Stimulated activated memory B cell treated with anti-CD40 and anti-IgM and Interleukin-4, amounts not matched to agents 10 μg/mL and 1 μg/mL and 100 μg/mL, for 72 hours (primary cell): Measurements from ENCODE around the gene ALOX5.
"Not testable (repeated sequence)": the region's sequence is repeated elsewhere in the genome, so short reads cannot be mapped to it uniquely, and the experiment has no call there.

Source experiments
- ATAC-seq: fragments of 150-1000 bp; cut with Tn5 transposase; 2 replicates; pipeline ENCODE4 v1.10.0; 2021
- H3K27ac Mint-ChIP-seq: one replicate; pipeline ENCODE4 v1.8.0; 2022; ENCODE audit warnings: mild to moderate bottlenecking, mixed read lengths
- H3K27me3 Mint-ChIP-seq: one replicate; pipeline ENCODE4 v1.8.0; 2022; ENCODE audit warnings: mixed read lengths
- H3K36me3 Mint-ChIP-seq: one replicate; pipeline ENCODE4 v1.8.0; 2022; ENCODE audit warnings: mixed read lengths
- H3K4me1 Mint-ChIP-seq: one replicate; pipeline ENCODE4 v1.8.0; 2022; ENCODE audit warnings: mixed read lengths
- H3K4me3 Mint-ChIP-seq: one replicate; pipeline ENCODE4 v1.8.0; 2022; ENCODE audit warnings: mild to moderate bottlenecking, moderate library complexity, mixed read lengths
- H3K9me3 Mint-ChIP-seq: one replicate; pipeline ENCODE4 v1.8.0; 2022; ENCODE audit warnings: mixed read lengths

Gene ALOX5

DNA sequence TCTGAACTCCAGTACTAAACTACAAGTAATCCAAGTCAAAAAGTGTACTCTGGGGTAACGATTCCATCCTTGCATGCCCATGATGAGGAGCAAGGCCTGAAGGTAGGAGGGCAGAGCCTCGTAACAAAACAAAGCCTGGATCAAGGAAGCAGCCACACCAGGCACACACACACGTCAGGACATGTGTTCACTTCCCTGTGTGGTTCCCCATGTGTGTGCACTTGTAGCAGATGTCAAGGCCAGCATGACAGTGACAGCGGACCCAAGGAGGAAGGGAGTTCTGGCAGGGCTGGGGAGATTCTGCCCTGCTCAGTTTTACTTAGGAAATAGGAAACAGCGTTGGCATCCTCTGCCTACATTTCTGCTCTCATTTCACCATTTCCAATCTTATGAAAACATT, 92.8 kb downstream of the ALOX5 start:
- Mint-ChIP-seq H3K27me3 (no peaks in the 10 kb centered on the region), H3K36me3 (peaks cover 16% of the 10 kb centered on the region), H3K9me3 (no peaks in the 10 kb centered on the region), H3K27ac (peak overlapping the region; percentile 93), H3K4me3 (no peak overlapping the region), H3K4me1 (peaks cover 84% of the 10 kb centered on the region)
- no peak for ATAC-seq

DNA sequence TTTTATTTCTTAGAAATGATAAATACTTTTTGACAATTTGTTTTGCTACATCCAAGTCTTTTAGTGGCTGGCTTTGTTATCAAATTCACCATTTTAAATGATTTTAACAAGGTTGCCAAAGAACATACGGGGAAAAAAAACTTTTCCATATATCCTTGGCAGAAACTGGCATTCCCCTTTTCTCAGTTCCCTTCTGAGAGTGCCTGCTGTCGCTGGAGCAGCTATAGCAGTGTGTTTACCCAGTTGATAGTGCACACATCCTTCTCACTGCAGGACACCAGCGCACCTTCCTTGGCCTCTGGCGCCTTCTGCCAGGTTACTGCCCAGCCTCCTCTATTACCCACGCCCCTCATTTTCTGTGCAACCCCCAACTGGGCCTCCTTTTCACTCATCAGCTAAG, 94.1 kb downstream of the ALOX5 start:
- Mint-ChIP-seq H3K9me3 (no peaks in the 10 kb centered on the region), H3K27me3 (no peaks in the 10 kb centered on the region), H3K4me3 (no peak overlapping the region), H3K27ac (peak overlapping the region; percentile 93), H3K36me3 (peaks cover 12% of the 10 kb centered on the region), H3K4me1 (peaks cover 77% of the 10 kb centered on the region)
- no peak for ATAC-seq

DNA sequence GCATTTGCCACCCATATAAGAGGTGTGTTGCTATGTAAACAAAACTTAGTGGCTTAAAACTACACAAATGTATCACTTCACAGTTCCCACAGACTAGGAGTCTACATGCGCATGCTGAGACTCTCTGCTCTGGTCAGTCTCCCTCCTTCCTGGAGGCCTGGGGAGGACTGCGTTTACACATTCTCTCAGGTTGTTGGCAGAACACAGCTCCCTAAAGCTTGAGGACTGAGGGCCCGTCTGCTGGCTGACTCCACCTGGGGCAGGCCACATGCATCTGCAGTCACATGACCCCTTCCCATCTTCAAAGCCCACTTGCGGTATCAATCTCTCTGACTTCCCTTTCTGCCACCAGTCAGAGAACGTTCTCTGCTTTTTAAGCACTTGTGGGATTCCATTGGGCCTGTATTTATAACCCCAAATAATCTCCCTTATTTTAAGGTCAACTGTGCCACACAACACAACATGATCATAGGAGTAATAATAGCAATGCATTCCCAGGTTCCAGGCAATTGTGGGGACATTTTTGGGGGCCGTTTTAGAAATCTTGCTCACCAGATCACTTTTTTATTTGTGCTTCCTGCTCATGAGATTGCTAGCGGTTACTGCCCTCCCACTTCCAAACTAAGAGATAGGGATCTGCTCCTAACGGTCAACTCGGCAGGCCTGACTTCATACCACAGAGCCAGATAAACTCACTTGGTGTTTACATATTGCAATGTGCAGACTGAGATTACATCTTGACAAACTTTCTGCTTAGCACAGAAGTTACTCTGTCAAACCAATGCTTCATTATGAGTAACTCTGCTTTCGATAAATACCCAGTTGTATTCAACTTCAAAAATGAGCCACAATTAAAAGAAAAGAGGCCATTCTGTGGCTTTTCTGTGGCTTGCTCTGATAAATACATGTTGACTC, 96.3 kb downstream of the ALOX5 start:
- Mint-ChIP-seq H3K4me1 (peaks cover 67% of the 10 kb centered on the region), H3K4me3 (peak overlapping the region; percentile 18), H3K9me3 (peaks cover 2% of the 10 kb centered on the region), H3K27me3 (no peaks in the 10 kb centered on the region), H3K36me3 (peaks cover 22% of the 10 kb centered on the region), H3K27ac (peak overlapping the region; percentile 80)
- peak; percentile 88 for ATAC-seq

DNA sequence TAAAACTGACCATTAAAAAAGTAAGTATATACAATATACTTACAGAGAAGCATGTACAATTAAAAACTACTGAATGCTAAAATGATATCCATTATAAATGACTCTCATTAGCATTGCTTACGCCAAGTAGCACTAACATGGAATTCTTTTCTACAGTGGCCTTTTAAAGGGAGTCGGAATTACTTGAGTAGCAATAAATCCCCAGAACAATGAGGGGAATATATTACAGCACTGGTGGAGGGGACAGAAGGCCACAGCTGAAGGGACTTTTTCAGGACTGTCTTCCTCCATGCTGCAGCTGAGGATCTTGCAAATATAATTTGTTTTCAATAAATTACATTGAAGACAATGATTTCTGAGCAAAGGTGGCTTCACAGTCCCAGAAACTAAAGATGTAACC, 97.0 kb downstream of the ALOX5 start:
- peaks cover 6% of the 10 kb centered on the region for H3K9me3 Mint-ChIP-seq
- no peak overlapping the region for H3K4me3 Mint-ChIP-seq
- no peak for ATAC-seq

GRCh38 chr10:45471531-45472310, 97.7 kb downstream of the ALOX5 start:
- peak overlapping the region; percentile 16 for H3K27ac Mint-ChIP-seq
- peaks cover 34% of the 10 kb centered on the region for H3K36me3 Mint-ChIP-seq
- peaks cover 53% of the 10 kb centered on the region for H3K4me1 Mint-ChIP-seq
- no peaks in the 10 kb centered on the region for H3K27me3 Mint-ChIP-seq
- H3K9me3 Mint-ChIP-seq, result peaks cover 6% of the 10 kb centered on the region
- ATAC-seq, result no peak
- no peak overlapping the region for H3K4me3 Mint-ChIP-seq

More for the DNA sequence above, 97.0 kb downstream of the ALOX5 start:
- no peaks in the 10 kb centered on the region for H3K27me3 Mint-ChIP-seq
- peaks cover 60% of the 10 kb centered on the region for H3K4me1 Mint-ChIP-seq
- H3K27ac Mint-ChIP-seq, result peak overlapping the region; percentile 80
- H3K36me3 Mint-ChIP-seq, result peaks cover 29% of the 10 kb centered on the region

DNA sequence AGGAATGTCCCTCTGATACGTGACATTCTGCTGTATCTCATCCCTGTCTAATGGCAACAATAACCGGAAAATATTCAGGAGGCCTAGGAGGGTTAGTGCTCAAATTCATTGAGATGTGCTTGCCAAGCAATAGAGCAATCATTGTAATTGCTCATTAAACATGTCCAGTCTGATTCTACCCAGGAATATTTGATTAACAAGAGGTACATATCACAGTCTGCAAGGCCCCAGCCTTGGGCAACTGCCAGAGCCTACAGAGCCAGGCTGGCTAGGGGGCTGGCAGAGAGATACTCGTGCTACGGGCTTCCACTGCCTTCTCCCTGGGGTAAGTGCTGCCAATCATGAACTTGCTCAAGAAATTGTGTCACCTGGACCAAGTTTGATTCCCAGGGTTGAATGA, 99.1 kb downstream of the ALOX5 start:
- H3K4me3 Mint-ChIP-seq, result no peak overlapping the region
- no peak overlapping the region for H3K27ac Mint-ChIP-seq
- peaks cover 13% of the 10 kb centered on the region for H3K9me3 Mint-ChIP-seq
- H3K4me1 Mint-ChIP-seq, result peaks cover 41% of the 10 kb centered on the region
- no peak for ATAC-seq
- H3K36me3 Mint-ChIP-seq, result peaks cover 48% of the 10 kb centered on the region
- H3K27me3 Mint-ChIP-seq, result no peaks in the 10 kb centered on the region

GRCh38 chr10:45476559-45476958, 102.5 kb downstream of the ALOX5 start:
- no peaks in the 10 kb centered on the region for H3K27me3 Mint-ChIP-seq
- H3K9me3 Mint-ChIP-seq, result peaks cover 24% of the 10 kb centered on the region
- ATAC-seq, result no peak
- peaks cover 20% of the 10 kb centered on the region for H3K4me1 Mint-ChIP-seq
- peaks cover 72% of the 10 kb centered on the region for H3K36me3 Mint-ChIP-seq
- H3K27ac Mint-ChIP-seq, result no peak overlapping the region
- H3K4me3 Mint-ChIP-seq, result no peak overlapping the region

DNA sequence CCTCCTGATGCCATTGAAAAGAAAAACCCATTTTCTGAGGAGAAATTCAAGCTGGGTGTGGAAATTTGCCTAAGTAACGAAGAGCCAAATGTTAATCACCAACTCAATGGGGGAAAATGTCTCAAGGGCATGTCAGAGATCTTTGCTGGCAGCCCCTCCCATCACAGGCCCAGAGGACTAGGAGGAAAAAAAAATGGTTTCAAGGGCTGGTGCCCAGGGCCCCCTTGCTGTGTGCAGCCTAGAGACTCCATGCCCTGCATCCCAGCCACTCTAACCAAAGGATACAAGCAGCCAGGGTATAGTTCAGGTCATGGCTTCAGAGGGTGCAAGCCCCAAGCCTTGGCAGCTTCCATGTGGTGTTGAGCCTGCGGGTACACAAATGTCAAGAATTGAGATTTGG, 106.3 kb downstream of the ALOX5 start:
- H3K27ac Mint-ChIP-seq, result no peak overlapping the region
- peaks cover 25% of the 10 kb centered on the region for H3K9me3 Mint-ChIP-seq

DNA sequence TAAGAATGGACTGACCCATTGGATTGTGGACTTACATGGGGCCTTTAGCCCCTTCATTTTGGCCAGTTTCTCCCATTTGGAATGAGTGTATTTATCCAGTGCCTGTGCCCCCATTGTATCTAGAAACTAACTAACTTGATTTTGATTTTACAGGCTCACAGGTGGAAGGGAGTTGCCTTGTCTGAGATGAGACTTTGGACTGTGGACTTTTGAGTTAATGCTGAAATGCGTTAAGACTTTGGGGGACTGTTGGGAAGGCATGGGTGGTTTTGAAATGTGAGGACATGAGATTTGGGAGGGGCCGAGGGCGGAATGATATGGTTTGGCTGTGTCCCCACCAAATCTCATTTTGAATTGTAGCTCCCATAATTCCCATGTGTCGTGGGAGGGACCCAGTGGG, 107.1 kb downstream of the ALOX5 start:
- peaks cover 89% of the 10 kb centered on the region for H3K36me3 Mint-ChIP-seq
- not testable (repeated sequence) for H3K27me3 Mint-ChIP-seq, H3K4me3 Mint-ChIP-seq

More for the DNA sequence above, 106.3 kb downstream of the ALOX5 start:
- ATAC-seq, result no peak
- peaks cover 96% of the 10 kb centered on the region for H3K36me3 Mint-ChIP-seq
- peaks cover 12% of the 10 kb centered on the region for H3K4me1 Mint-ChIP-seq
- H3K4me3 Mint-ChIP-seq, result no peak overlapping the region
- no peaks in the 10 kb centered on the region for H3K27me3 Mint-ChIP-seq

DNA sequence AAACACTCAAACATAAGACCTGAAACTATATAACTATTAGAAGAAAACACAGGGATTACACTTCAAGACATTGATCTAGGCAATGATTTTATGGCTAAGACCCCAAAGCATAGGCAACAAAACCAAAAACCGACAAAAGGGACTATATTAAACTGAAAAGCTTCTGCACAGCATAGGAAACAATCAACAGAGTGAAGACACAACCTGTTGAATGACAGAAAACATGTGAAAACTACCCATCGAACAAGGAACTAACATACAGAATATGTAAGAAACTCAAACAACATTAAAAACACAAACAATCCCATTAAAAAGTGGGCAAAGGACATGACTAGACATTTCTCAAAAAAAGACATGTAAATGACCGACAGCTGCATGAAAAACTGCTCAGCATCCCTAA, 109.0 kb downstream of the ALOX5 start:
- Mint-ChIP-seq H3K4me3 (no peak overlapping the region), H3K27ac (peak overlapping the region; percentile 40), H3K9me3 (peaks cover 16% of the 10 kb centered on the region), H3K4me1 (peaks cover 15% of the 10 kb centered on the region), H3K27me3 (no peaks in the 10 kb centered on the region), H3K36me3 (peaks cover 82% of the 10 kb centered on the region)
- ATAC-seq, result no peak

More for the DNA sequence above, 107.1 kb downstream of the ALOX5 start:
- Mint-ChIP-seq H3K4me1 (peaks cover 12% of the 10 kb centered on the region), H3K9me3 (peaks cover 21% of the 10 kb centered on the region)
- ATAC-seq, H3K27ac Mint-ChIP-seq: not testable (repeated sequence)

DNA sequence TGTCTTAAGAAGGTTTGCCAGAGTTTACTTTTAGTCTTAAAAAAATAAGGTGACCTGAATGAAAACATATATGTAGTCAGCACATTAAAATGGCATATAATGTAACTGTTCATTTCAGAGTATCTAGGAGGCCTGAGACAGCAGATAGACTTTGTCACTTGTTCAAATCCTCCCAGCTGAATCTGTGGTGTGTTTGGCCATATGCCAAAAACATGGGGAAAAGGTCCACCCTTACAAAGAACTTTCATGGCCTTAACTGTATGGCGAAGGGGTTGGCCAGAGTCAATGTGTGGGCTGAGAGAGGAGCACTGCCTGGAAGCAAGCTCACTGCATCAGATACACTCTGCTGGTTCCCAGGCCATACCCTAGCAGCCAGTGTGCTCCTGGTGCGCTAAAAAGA, 113.7 kb downstream of the ALOX5 start:
- peaks cover 35% of the 10 kb centered on the region for H3K4me1 Mint-ChIP-seq
- no peaks in the 10 kb centered on the region for H3K9me3 Mint-ChIP-seq
- peaks cover 75% of the 10 kb centered on the region for H3K36me3 Mint-ChIP-seq
- no peak for ATAC-seq
- peak overlapping the region; percentile 70 for H3K27ac Mint-ChIP-seq
- H3K4me3 Mint-ChIP-seq, result no peak overlapping the region
- H3K27me3 Mint-ChIP-seq, result no peaks in the 10 kb centered on the region

- no peak for ATAC-seq
- Mint-ChIP-seq H3K4me3 (no peak overlapping the region), H3K27ac (peak overlapping the region; percentile 70), H3K4me1 (peaks cover 35% of the 10 kb centered on the region), H3K27me3 (no peaks in the 10 kb centered on the region), H3K36me3 (peaks cover 75% of the 10 kb centered on the region), H3K9me3 (no peaks in the 10 kb centered on the region)
Measured at GRCh38 chr10:45488365-45488764, 114.3 kb downstream of the ALOX5 start.

- Mint-ChIP-seq H3K27me3 (no peaks in the 10 kb centered on the region), H3K27ac (peak overlapping the region; percentile 47), H3K4me1 (peaks cover 36% of the 10 kb centered on the region), H3K36me3 (peaks cover 68% of the 10 kb centered on the region), H3K4me3 (no peak overlapping the region), H3K9me3 (peaks cover under 1% of the 10 kb centered on the region)
- ATAC-seq, result no peak
Measured at GRCh38 chr10:45490277-45490676, 116.3 kb downstream of the ALOX5 start.

DNA sequence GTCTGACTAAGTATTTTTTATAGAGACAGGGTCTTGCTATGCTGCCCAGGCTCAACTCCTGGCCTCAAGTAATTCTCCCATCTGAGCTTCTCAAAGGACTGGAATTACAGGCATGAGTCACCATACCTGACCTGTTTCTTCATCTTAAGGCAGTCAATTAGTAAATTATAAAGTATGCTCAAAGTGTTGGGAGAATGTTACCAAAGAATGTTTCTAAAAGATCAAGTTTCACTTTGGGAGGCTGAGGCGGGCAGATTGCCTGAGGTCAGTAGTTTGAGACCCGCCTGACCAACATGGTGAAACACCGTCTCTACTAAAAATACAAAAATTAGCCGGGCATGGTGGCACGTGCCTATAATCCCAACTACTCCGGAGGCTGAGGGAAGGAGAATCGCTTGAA, 117.0 kb downstream of the ALOX5 start:
- peaks cover 36% of the 10 kb centered on the region for H3K4me1 Mint-ChIP-seq
- peaks cover 7% of the 10 kb centered on the region for H3K9me3 Mint-ChIP-seq
- no peak for ATAC-seq
- no peaks in the 10 kb centered on the region for H3K27me3 Mint-ChIP-seq
- peaks cover 76% of the 10 kb centered on the region for H3K36me3 Mint-ChIP-seq
- H3K4me3 Mint-ChIP-seq, result no peak overlapping the region
- H3K27ac Mint-ChIP-seq, result peak overlapping the region; percentile 47
